Tibial artery (tissue), 4 donors: ENCODE results near the gene CHMP5.

ENCODE experiments used
- DNase-seq, 2 donors: peaks; one replicate each; pipeline ENCODE4 v3.0.0-alpha.2; 2019
- H3K27ac ChIP-seq, 2 donors: fragments of 200-600 bp; sonication (generic) in 1 of 2; 1 replicate in 1 of 2; 2 replicates in 1 of 2; pipeline ENCODE4 v1.5.1; 2018 to 2019; ENCODE audit warnings: mild to moderate bottlenecking in 1 of 2
- H3K27me3 ChIP-seq, 2 donors: fragments of 200-600 bp; sonication (generic) in 1 of 2; one replicate each; pipeline versions ENCODE4 v1.5.1 to v1.6.0; 2016 to 2019
- H3K36me3 ChIP-seq, 3 donors: fragments of 200-600 bp; sonication (generic) in 2 of 3; one replicate each; pipeline ENCODE4 v1.5.1; 2016 to 2019; ENCODE audit warnings: mild to moderate bottlenecking in 2 of 3
- H3K4me1 ChIP-seq, 4 donors: fragments of 200-600 bp; sonication (generic) in 2 of 4; 1 replicate in 3 of 4; 2 replicates in 1 of 4; pipeline ENCODE4 v1.5.1; 2016 to 2019
- H3K4me3 ChIP-seq, 2 donors: fragments of 200-600 bp; sonication (generic) in 1 of 2; 1 replicate in 1 of 2; 2 replicates in 1 of 2; pipeline ENCODE4 v1.5.1; 2018 to 2019; ENCODE audit warnings: mild to moderate bottlenecking in 2 of 2
- H3K9me3 ChIP-seq, 3 donors: fragments of 200-600 bp; sonication (generic) in 1 of 3; one replicate each; pipeline ENCODE4 v1.5.1; 2016 to 2019
- CTCF ChIP-seq, 2 experiments: fragments of 200-600 bp in 1 of 2; fragments of 450-650 bp in 1 of 2; IDR thresholded peaks; one replicate each; pipeline ENCODE4 v1.5.1; 2017 to 2019; ENCODE audit warnings: antibody characterized with exemption in 2 of 2, mild to moderate bottlenecking in 1 of 2, moderate library complexity in 1 of 2
- intact Hi-C: fragments of 100-400 bp; cut with DNase I; formaldehyde crosslinking; loops from one replicate; pipeline ENCODE4 v1.15.0; 2023; ENCODE audit warnings: low total_unique reads

CHMP5 gene

DNA sequence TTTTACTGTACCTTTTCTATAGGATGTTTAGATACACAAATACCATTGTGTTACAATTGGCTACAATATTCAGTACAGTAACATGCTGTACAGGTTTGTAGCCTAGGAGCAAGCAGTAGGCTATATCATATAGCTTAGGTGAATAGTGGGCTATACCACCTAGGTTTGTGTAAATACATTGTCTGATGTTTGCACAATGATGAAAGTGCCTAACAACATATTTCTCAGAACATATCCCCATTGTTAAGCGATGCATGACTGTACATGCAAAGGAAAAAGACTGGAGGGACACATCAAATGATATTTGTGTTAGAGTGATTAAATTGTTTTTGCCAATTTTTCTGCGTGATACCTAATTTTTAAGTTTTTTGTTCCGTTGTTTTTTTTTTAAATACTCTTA lies 5.3 kb downstream of the CHMP5 start:
- intact Hi-C loops = no loop called here
- Histone ChIP-seq H3K4me3 (no peak overlapping the region), H3K27me3 (no peaks in the 10 kb centered on the region), H3K36me3 (peaks cover 45 to 86% (median 73%) of the 10 kb centered on the region in 3 donors), H3K27ac (no peak overlapping the region), H3K4me1 (peaks cover 0 to 16% (median 12%) of the 10 kb centered on the region in 4 donors), H3K9me3 (no peaks in the 10 kb centered on the region)
- no peak for TF ChIP-seq CTCF (IDR thresholded peaks at IDR 0.05)
- no peak for DNase-seq

DNA sequence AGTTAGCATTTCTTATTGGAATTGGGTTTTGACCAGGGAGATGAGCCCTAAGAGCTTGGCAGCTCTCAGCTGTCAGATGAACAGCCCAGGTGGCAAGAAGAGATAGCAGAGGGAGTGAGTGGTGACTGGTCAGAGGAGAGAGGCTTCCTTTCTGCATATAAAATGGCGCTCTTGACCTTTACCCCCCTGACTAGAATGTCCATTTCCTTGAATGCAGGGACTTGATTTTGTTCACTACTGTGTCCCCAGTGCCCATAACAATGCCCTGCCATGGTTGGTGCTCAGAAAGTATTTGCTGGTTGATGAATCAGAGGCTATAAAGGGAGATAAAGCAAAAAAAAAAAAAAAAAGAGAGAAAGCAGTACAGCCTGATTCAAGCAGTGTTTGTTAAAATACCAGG lies 7.2 kb downstream of the CHMP5 start:
- H3K9me3 ChIP-seq = no peaks in the 10 kb centered on the region
- DNase-seq = no peak
- no peaks in the 10 kb centered on the region for H3K4me1 ChIP-seq
- no peak for TF ChIP-seq CTCF (IDR thresholded peaks at IDR 0.05)
- peaks cover 64 to 99% (median 83%) of the 10 kb centered on the region in 3 donors for H3K36me3 ChIP-seq
- H3K27me3 ChIP-seq = no peaks in the 10 kb centered on the region
- intact Hi-C loops = no loop called here
- no peak overlapping the region for H3K4me3 ChIP-seq
- no peak overlapping the region for H3K27ac ChIP-seq

- no peak for DNase-seq
- Histone ChIP-seq H3K4me3 (no peak overlapping the region), H3K27ac (no peak overlapping the region), H3K27me3 (no peaks in the 10 kb centered on the region), H3K9me3 (no peaks in the 10 kb centered on the region), H3K36me3 (peaks cover 74 to 99% (median 88%) of the 10 kb centered on the region in 3 donors), H3K4me1 (no peaks in the 10 kb centered on the region)
- intact Hi-C loops = no loop called here
- no peak for TF ChIP-seq CTCF (IDR thresholded peaks at IDR 0.05)
Observed at GRCh38 chr9:33273266-33273971, 8.6 kb downstream of the CHMP5 start.

- TF ChIP-seq CTCF (IDR thresholded peaks at IDR 0.05) = no peak
- Histone ChIP-seq H3K9me3 (no peaks in the 10 kb centered on the region), H3K27me3 (no peaks in the 10 kb centered on the region), H3K36me3 (peaks cover 80 to 99% (median 91%) of the 10 kb centered on the region in 3 donors), H3K4me3 (no peak overlapping the region), H3K4me1 (no peaks in the 10 kb centered on the region), H3K27ac (no peak overlapping the region)
- DNase-seq = no peak
- intact Hi-C loops = no loop called here
Observed at GRCh38 chr9:33273972-33274328, 9.1 kb downstream of the CHMP5 start.

- H3K36me3 ChIP-seq = peaks cover 83 to 99% (median 86%) of the 10 kb centered on the region in 3 donors
- H3K4me3 ChIP-seq = no peak overlapping the region
- H3K27me3 ChIP-seq = no peaks in the 10 kb centered on the region
- H3K9me3 ChIP-seq = no peaks in the 10 kb centered on the region
- no peak for DNase-seq
- no peak for TF ChIP-seq CTCF (IDR thresholded peaks at IDR 0.05)
- intact Hi-C loops = no loop called here
- no peaks in the 10 kb centered on the region for H3K4me1 ChIP-seq
- H3K27ac ChIP-seq = no peak overlapping the region
Observed at GRCh38 chr9:33277484-33277883, 12.6 kb downstream of the CHMP5 start.
